ENCODE results near the gene COLEC12. TPM values are rescaled to one million over a fixed set of nuclear protein-coding genes. Genes with fewer than 3 reads are reported as not detected.

Gene COLEC12
- polyA plus RNA-seq, 6 donors from 2014 or later, result not detected

- ATAC-seq (ENCODE audit: low read depth in 2 of 2), result no peak
- peaks cover 0 to 10% (median 0%) of the 10 kb centered on the region in 7 donors for H3K9me3 Mint-ChIP-seq
- no peaks in the 10 kb centered on the region for H3K36me3 Mint-ChIP-seq
- H3K27me3 Mint-ChIP-seq, result peaks cover 9 to 18% (median 11%) of the 10 kb centered on the region in 3 donors
- peaks cover 7 to 15% (median 11%) of the 10 kb centered on the region in 3 donors for H3K4me1 Mint-ChIP-seq
- no peak overlapping the region for H3K27ac Mint-ChIP-seq
- DNase-seq, result no peak
- H3K4me3 Mint-ChIP-seq, result no peak overlapping the region
These were observed 40.5 kb downstream of the COLEC12 start for GRCh38 chr18:459814-460593.

GRCh38 chr18:457521-458412 is 42.7 kb downstream of the COLEC12 start:
- Mint-ChIP-seq H3K9me3 (peaks cover 0 to 17% (median 7%) of the 10 kb centered on the region in 7 donors), H3K4me3 (no peak overlapping the region), H3K27ac (no peak overlapping the region), H3K4me1 (peaks cover 0 to 5% (median 3%) of the 10 kb centered on the region in 3 donors), H3K27me3 (peaks cover 0 to 10% (median 10%) of the 10 kb centered on the region in 3 donors), H3K36me3 (peaks cover 0 to 21% of the 10 kb centered on the region in 2 donors)
- DNase-seq (no peak), ATAC-seq (ENCODE audit: low read depth in 2 of 2) (no peak)

GRCh38 chr18:457140-457519 is 43.4 kb downstream of the COLEC12 start:
- Mint-ChIP-seq H3K4me3 (peak overlapping the region in 1 of 8 donors; percentile 41), H3K9me3 (peaks cover 5 to 20% (median 12%) of the 10 kb centered on the region in 7 donors), H3K27me3 (peaks cover 0 to 10% (median 10%) of the 10 kb centered on the region in 3 donors), H3K36me3 (peaks cover 0 to 21% of the 10 kb centered on the region in 2 donors), H3K4me1 (peaks cover 0 to 5% (median 3%) of the 10 kb centered on the region in 3 donors), H3K27ac (peak overlapping the region in 1 of 6 donors; percentile 44)
- DNase-seq (no peak), ATAC-seq (ENCODE audit: low read depth in 2 of 2) (no peak)

GRCh38 chr18:456361-457139 is 44.0 kb downstream of the COLEC12 start:
- H3K4me3 Mint-ChIP-seq, result peak overlapping the region in 1 of 8 donors; percentile 41
- peaks cover 0 to 10% (median 10%) of the 10 kb centered on the region in 3 donors for H3K27me3 Mint-ChIP-seq
- H3K27ac Mint-ChIP-seq, result no peak overlapping the region

GRCh38 chr18:453400-453799 is 47.1 kb downstream of the COLEC12 start:
- no peak overlapping the region for H3K4me3 Mint-ChIP-seq

More at GRCh38 chr18:456361-457139, 44.0 kb downstream of the COLEC12 start:
- peaks cover 0 to 21% of the 10 kb centered on the region in 2 donors for H3K36me3 Mint-ChIP-seq
- peaks cover 0 to 5% (median 3%) of the 10 kb centered on the region in 3 donors for H3K4me1 Mint-ChIP-seq
- DNase-seq (no peak), ATAC-seq (ENCODE audit: low read depth in 2 of 2) (no peak)
- peaks cover 6 to 23% (median 17%) of the 10 kb centered on the region in 7 donors for H3K9me3 Mint-ChIP-seq

GRCh38 chr18:452816-453215 is 47.7 kb downstream of the COLEC12 start:
- no peak for ATAC-seq (ENCODE audit: low read depth in 2 of 2)
- H3K27me3 Mint-ChIP-seq, result peaks cover 0 to 10% (median 10%) of the 10 kb centered on the region in 3 donors
- H3K9me3 Mint-ChIP-seq, result peaks cover 14 to 37% (median 30%) of the 10 kb centered on the region in 7 donors
- peaks cover 0 to 5% (median 3%) of the 10 kb centered on the region in 3 donors for H3K4me1 Mint-ChIP-seq
- no peak overlapping the region for H3K4me3 Mint-ChIP-seq
- no peak for DNase-seq
- H3K36me3 Mint-ChIP-seq, result peaks cover 0 to 21% of the 10 kb centered on the region in 2 donors
- H3K27ac Mint-ChIP-seq, result peak overlapping the region in 1 of 6 donors; percentile 49

More at GRCh38 chr18:453400-453799, 47.1 kb downstream of the COLEC12 start:
- DNase-seq, result no peak
- peaks cover 0 to 21% of the 10 kb centered on the region in 2 donors for H3K36me3 Mint-ChIP-seq
- no peak for ATAC-seq (ENCODE audit: low read depth in 2 of 2)
- H3K9me3 Mint-ChIP-seq, result peaks cover 14 to 37% (median 30%) of the 10 kb centered on the region in 7 donors
- H3K27me3 Mint-ChIP-seq, result peaks cover 0 to 10% (median 10%) of the 10 kb centered on the region in 3 donors
- peaks cover 0 to 5% (median 3%) of the 10 kb centered on the region in 3 donors for H3K4me1 Mint-ChIP-seq
- no peak overlapping the region for H3K27ac Mint-ChIP-seq

GRCh38 chr18:449374-449773 is 51.1 kb downstream of the COLEC12 start:
- Mint-ChIP-seq H3K27ac (no peak overlapping the region), H3K36me3 (peaks cover 0 to 15% of the 10 kb centered on the region in 2 donors), H3K27me3 (peaks cover 0 to 10% (median 0%) of the 10 kb centered on the region in 3 donors), H3K4me3 (no peak overlapping the region), H3K4me1 (no peaks in the 10 kb centered on the region), H3K9me3 (peaks cover 14 to 37% (median 27%) of the 10 kb centered on the region in 7 donors)
- ATAC-seq (ENCODE audit: low read depth in 2 of 2), result no peak
- DNase-seq, result no peak

GRCh38 chr18:448116-448790 is 52.2 kb downstream of the COLEC12 start:
- Mint-ChIP-seq H3K36me3 (peaks cover 0 to 4% of the 10 kb centered on the region in 2 donors), H3K27me3 (no peaks in the 10 kb centered on the region), H3K27ac (no peak overlapping the region), H3K4me1 (no peaks in the 10 kb centered on the region), H3K4me3 (no peak overlapping the region), H3K9me3 (peaks cover 8 to 30% (median 23%) of the 10 kb centered on the region in 7 donors)
- ATAC-seq (ENCODE audit: low read depth in 2 of 2), result no peak
- DNase-seq, result no peak

GRCh38 chr18:446941-447560 is 53.5 kb downstream of the COLEC12 start:
- Mint-ChIP-seq H3K9me3 (peaks cover 5 to 21% (median 18%) of the 10 kb centered on the region in 7 donors), H3K4me1 (no peaks in the 10 kb centered on the region), H3K36me3 (no peaks in the 10 kb centered on the region), H3K4me3 (no peak overlapping the region), H3K27me3 (no peaks in the 10 kb centered on the region), H3K27ac (no peak overlapping the region)
- no peak for ATAC-seq (ENCODE audit: low read depth in 2 of 2)
- DNase-seq, result no peak

- no peaks in the 10 kb centered on the region for H3K4me1 Mint-ChIP-seq
- H3K27ac Mint-ChIP-seq, result peak overlapping the region in 1 of 6 donors; percentile 4
- H3K9me3 Mint-ChIP-seq, result peaks cover 0 to 3% (median under 1%) of the 10 kb centered on the region in 7 donors
- H3K36me3 Mint-ChIP-seq, result no peaks in the 10 kb centered on the region
- no peak for DNase-seq
- ATAC-seq (ENCODE audit: low read depth in 2 of 2), result no peak
- H3K4me3 Mint-ChIP-seq, result no peak overlapping the region
- no peaks in the 10 kb centered on the region for H3K27me3 Mint-ChIP-seq
These were observed 55.4 kb downstream of the COLEC12 start for GRCh38 chr18:445055-445454.

- Mint-ChIP-seq H3K4me1 (no peaks in the 10 kb centered on the region), H3K4me3 (no peak overlapping the region), H3K27ac (peak overlapping the region in 1 of 6 donors; percentile 41), H3K9me3 (peaks cover 0 to 2% (median 0%) of the 10 kb centered on the region in 7 donors), H3K36me3 (no peaks in the 10 kb centered on the region), H3K27me3 (no peaks in the 10 kb centered on the region)
- ATAC-seq (ENCODE audit: low read depth in 2 of 2) (no peak), DNase-seq (no peak)
These were observed 61.9 kb downstream of the COLEC12 start for GRCh38 chr18:438571-438970.

- DNase-seq (no peak), ATAC-seq (ENCODE audit: low read depth in 2 of 2) (no peak)
- Mint-ChIP-seq H3K4me1 (no peaks in the 10 kb centered on the region), H3K36me3 (no peaks in the 10 kb centered on the region), H3K27me3 (peaks cover 0 to 9% (median 0%) of the 10 kb centered on the region in 3 donors), H3K4me3 (no peak overlapping the region), H3K27ac (no peak overlapping the region), H3K9me3 (peaks cover 0 to 2% (median 0%) of the 10 kb centered on the region in 7 donors)
These were observed 64.6 kb downstream of the COLEC12 start for GRCh38 chr18:435940-436339.

Data from naive B cell (primary cell).